HG03439 (cell line): ENCODE measurements around the gene ITGB6.

Experiments used
- ATAC-seq: cut with Tn5 transposase; IDR thresholded peaks from one replicate; pipeline ENCODE4 v1.9.1; 2021; ENCODE audit warnings: mild to moderate bottlenecking, moderate library complexity; ENCODE audit not compliant: unreplicated experiment

The ITGB6 gene

DNA sequence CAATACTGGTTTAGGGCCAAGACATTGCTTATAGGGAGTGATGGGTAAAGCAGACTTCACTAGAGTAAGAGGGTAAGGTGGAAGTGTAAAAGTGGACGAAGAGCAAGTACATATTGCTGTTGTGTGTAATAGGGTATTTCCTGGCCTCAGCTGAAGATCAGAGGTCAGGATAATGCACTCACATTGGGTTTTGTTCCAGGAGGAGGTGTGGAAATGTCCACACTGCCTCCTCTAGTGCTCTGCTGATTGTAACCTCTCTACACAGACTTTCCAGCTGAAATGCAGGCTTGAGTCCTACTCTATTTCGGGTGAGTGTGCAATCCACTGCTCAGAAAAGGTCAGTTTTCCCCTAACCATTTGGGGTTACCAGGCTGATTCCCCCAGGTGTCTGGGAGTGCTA is 96.0 kb downstream of the ITGB6 start:
- ATAC-seq, result no peak

- ATAC-seq, result no peak
Observed at GRCh38 chr2:160097326-160097725, 102.7 kb downstream of the ITGB6 start.

DNA sequence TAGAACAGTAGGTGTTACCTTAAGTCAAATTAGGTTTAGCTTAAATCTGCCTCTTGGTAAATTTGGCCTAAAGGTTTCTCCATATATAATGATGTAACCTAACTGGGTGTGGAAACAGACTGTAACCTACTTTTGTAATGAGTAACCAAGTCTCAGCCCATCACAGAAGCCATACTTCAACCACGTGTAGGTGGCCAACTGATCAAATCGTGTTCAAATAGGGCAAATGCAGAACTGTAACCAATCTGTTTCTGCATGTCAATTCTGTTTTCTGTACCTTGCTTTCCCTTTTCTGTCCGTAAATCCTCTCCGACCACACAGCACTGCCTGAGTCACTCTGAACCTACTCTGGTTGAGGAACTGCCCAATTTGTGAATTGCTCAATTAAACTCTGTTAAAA is 103.7 kb downstream of the ITGB6 start:
- ATAC-seq, result no peak

DNA sequence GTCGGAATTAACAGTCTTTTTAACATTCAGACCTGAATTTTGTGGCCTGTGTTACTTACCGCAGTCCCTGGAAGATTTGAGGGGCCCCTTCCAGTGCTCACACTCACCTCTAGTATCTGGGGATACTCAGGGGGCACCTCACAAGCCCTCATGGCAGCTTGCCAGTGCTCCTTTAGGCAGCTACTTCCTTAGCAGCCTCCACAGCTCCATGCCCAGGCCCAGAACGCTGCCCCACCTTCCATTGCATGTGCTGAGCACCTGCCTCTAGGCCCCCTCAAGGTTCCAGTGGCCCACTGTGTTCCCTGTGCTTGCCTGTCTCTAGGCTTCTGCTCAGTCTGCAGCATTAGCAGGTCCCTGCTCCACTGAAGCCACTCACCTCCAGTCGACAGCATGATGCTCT is 107.6 kb downstream of the ITGB6 start:
- no peak for ATAC-seq

GRCh38 chr2:160091381-160091780 is 108.7 kb downstream of the ITGB6 start:
- no peak for ATAC-seq

GRCh38 chr2:160087854-160088745 is 112.0 kb downstream of the ITGB6 start:
- no peak for ATAC-seq

GRCh38 chr2:160085662-160086061 is 114.4 kb downstream of the ITGB6 start:
- no peak for ATAC-seq

GRCh38 chr2:160077912-160078810 is 121.9 kb downstream of the ITGB6 start:
- no peak for ATAC-seq

DNA sequence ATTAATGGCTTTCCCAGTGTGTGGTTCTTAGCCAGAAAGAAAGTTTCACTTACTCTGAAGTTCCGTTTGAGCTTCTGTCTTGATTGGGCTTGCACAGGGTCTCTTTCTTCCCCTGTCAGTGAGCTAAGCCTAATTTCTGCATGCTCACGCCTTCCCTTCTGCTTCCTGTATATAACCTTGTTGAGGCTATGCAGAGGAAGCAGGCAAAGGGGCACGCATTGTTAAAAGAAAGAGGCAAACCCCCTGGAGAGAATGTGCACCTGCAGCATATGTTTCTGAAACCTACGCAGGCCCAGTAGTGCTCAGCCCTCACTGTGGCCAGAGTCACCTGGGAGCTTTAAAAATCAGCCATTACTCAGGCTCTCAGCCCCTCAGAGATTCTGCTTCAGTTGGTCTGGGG is 123.2 kb downstream of the ITGB6 start:
- no peak for ATAC-seq

DNA sequence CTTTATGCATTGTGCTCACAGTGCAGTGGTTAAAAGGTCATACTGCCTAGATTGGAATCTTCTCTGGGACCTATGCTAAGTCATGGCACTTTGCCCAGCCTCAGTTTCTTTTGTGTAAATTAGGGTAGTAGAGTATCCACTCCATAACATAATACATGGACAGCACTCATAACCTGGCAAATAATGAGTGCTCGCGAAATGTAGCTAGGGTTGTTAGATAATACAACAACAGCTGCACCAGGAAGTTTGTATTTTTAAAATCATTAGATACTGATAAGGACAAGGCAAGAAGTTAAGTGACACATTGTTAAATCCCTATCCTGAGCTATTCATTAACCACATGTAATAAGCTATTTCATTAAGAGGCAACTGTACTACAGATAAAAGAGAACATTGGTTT is 123.8 kb downstream of the ITGB6 start:
- ATAC-seq, result no peak

DNA sequence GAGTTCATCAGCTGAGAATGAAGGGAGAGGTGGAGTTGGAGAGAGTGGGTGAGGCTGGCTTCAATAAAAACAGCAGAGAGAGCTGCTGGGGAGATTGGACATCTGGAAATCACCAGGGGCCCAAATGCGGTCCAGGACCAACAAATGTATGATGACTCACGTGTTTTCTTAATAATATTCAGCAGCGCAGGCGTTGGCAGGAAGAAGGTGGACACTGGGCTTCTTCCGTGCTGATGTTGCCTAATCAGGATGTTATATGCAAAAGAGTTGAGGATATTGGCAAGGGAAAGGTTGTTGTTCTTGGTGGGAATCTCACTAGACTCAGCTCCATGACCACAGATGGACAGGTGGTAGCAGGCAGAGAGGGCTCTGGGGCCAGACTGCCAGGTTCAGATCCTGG is 124.9 kb downstream of the ITGB6 start:
- no peak for ATAC-seq

DNA sequence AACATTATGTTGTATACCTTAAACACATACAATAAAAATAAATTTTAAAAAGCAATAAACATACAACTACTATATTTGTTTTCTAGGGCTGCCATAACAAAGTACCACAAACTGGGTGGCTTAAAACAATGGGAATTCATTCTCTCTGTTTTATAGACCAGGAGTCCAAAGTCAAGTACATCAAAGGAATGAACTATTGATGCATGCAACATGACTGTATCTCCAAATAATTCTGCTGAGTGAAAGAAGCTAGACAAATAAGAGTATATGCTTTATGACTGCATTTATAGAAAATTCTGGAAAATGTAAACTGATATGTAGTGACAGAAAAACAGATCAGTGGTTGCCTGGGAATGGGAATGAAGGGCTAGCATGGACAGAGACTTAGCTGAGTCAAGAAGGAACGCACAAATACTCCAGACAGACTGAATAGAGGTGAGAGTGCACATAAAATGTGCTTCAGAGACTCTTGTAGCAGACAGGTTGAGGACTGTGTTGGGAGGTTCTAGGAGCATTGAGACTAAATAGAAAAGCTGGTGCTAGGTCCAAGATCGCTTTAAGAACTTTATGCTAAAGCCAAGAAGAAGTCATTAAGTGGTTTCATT is 126.7 kb downstream of the ITGB6 start:
- no peak for ATAC-seq

- no peak for ATAC-seq
Observed at GRCh38 chr2:160068906-160069305, 131.2 kb downstream of the ITGB6 start.

DNA sequence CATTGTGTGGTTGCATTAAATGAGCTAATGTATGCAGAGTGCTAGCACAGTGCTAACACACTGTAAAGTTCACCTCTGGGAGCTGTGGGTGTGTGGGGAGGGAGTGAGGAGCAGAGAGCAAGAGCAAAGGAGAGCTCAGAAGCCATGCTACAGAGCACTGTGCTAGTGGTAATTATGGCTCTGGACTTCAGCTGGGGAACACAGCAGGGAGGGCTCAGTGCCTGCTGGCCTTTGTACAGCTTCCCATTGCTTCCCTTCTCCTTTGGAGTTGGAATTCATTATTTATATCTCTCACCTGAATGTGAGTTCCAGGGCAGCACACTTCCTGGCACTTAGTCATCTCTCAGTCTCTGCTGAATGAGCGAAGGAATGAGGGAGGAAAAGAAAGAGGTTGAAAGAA is 135.2 kb downstream of the ITGB6 start:
- ATAC-seq, result no peak

DNA sequence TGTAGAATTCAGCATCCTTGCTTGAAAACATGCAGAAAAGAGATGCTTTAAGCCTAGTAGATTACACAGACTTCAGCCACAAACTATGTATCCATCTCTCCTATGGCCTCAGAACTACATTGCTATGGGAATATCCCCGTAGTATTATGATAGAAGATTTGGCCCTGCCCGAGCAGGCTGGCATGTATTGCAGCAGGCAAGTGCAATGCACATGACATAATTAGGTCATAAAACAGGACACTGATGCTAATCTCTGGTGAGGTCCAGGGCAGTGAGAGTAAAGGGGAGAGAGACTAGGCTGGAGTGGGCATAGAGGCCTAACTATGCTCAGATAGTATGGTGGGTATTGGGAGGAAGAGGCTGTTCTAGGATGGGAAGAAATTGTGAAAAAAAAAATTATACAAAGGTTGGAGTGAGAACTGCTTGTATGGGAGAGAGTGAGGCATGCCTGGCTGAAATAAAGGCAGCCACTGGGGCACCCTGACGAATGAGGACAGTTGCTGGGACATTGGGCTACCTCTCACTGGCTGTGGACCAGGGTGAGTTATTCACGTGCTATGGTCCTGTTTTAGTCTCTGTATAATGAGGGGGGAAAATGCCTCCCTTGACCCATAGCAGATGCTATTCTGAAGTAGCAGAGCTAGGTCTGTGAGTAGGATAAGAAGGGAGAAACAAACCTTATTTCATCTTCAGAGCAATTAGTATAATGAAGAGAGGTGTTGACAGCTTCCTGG is 136.0 kb downstream of the ITGB6 start:
- no peak for ATAC-seq

- ATAC-seq, result no peak
Observed at GRCh38 chr2:160063271-160063670, 136.8 kb downstream of the ITGB6 start.

DNA sequence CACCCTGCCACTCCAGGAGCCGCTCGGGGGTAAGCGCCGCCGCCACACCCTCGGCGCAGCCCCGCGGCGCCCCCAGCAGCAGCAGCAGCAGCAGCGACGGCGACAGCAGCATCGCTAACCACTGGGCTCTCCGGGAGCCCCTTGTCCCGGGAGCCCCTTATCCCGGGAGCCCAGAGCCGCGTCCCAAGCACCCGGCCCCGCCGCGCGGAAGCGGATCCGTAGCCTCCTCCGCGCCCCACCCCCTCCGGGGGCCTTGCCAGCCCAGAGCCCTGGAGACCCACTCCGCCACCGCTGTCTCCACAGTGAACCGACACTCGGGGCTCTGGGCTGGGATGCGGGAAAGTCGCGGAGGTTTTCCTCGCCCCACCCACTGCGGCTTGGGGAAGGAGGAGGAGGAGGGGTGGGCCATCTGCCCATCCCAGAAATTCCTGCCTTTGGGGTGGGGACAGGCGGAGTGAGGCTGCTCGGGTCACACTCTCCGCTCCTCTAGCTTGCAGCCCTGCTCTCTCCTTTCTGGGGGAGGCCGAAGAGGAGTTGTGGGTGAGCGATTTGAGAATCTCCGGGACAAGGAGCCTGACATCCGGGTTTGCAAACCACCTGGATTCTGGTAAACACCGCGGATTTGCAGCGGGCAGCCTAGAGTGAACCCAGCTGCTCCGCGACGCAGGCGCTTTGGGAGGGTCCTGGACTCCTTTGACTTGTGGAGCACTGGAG is 137.6 kb downstream of the ITGB6 start, which contains the start of gene PLA2R1:
Gene PLA2R1, minus strand, starts transcription at position 324 of the 714 bp plus-strand sequence. Its CDS starts 212 bp downstream, at position 112.
- no peak for ATAC-seq

- ATAC-seq, result no peak
Observed at GRCh38 chr2:160061944-160062291, 138.2 kb downstream of the ITGB6 start.

DNA sequence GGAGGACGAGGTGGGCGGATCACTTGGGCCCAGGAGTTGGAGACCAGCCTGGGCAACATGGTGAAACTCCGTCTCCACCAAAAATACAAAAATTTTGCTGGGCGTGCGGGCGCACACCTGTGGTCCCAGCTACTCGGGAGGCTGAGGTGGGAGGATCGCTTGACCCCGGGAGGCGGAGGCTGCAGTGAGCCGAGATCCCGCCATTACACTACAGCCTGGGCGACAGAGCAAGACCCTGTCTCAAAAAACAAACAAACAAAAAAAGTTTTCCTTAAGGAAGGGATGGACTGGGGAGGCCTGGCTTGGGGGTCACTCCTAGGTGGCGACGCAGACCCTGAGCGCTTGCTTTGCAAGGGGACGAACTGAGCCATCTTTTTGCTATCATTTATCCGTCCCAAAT is 138.5 kb downstream of the ITGB6 start:
- ATAC-seq, result no peak

DNA sequence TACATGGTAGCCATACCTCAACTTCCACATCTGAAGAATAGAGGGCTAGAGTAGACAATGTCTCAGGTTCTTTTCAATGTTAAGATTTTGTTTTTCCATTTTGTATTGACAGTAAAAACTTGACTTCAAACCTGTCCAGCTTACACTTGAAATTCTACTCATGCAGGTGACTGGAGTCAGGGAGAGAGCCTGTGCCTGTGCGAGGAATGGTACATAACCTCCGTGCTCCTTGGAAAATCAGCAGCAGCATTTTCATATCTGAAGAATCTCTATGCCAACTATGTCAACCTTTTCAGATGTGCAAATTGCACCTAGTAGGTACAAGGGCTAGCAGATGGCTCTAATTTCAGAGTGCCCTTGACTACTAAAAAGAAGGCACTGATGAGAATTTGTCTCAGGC is 139.8 kb downstream of the ITGB6 start:
- no peak for ATAC-seq
